AG10803 (cell line): ENCODE measurements around the gene FOXC2.

ENCODE experiments used
- DNase-seq: peaks from one replicate; pipeline ENCODE4 v3.0.0; 2010; ENCODE audit warnings: low read depth
- H3K4me3 ChIP-seq: 2 replicates; pipeline ENCODE4 v1.5.1; 2011; ENCODE audit warnings: mild to moderate bottlenecking, low read length, control low read depth
- CTCF ChIP-seq: conservative IDR thresholded peaks from 2 replicates; pipeline ENCODE4 v1.5.1; 2011; ENCODE audit warnings: mild to moderate bottlenecking, low read length, control low read depth, inconsistent platforms

Gene FOXC2

GRCh38 chr16:86573646-86574508 lies 7.2 kb downstream of the FOXC2 start:
- DNase-seq = no peak
- H3K4me3 ChIP-seq = no peak overlapping the region
- no peak for TF ChIP-seq CTCF

DNA sequence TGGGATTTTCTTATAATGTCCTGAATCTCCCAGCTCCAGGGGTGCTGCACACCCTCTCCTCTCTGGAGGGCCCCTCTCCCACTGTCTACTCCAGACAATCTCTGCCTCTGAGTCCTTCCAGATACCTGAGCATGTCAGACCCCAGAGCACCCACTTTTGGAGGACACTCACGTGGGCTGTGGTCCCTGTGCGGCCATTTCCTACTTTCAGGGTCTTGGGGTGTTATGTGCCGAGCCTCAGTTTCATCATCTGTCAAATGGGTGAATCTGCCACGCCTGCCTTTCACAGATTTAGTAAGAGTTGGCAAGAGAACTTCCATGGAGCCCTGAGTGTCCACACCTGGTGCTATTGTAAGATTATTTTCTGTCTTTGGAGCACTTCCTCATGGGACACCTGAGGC lies 8.0 kb downstream of the FOXC2 start:
- no peak for DNase-seq
- H3K4me3 ChIP-seq = no peak overlapping the region
- no peak for TF ChIP-seq CTCF

DNA sequence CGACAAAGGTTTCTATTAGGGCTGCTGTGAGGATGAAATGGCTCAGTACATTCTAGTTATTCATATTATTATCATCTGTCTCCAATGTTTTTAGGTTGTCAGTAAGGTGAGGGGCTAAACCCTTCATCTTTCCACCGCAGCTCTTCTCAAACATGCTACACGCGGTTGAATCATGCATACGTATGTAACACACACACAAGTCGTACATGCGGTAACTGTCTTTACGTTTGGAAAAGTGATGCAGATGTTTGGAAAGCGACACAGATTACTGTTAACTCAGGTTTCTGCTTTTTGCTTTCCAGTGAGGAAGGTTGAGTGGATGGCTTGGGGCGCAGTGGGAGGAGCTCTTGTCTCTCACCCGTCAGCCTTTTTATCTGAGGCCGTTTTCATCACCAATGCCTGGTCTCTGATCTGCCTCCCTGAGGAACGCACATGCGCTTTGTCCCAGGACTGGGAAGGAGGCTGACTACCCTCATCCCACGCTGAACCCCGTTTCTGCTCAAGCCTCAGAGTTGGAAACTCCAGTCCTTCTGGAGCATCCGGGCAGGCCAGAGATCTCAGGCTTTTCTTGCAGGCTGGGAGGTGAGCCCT lies 8.6 kb downstream of the FOXC2 start:
- H3K4me3 ChIP-seq = peak overlapping the region; percentile 71
- no peak for DNase-seq
- TF ChIP-seq CTCF = no peak

- DNase-seq = peak; percentile 94
- TF ChIP-seq CTCF = peak; percentile 83
- peak overlapping the region; percentile 71 for H3K4me3 ChIP-seq
These were observed 9.3 kb downstream of the FOXC2 start for GRCh38 chr16:86575754-86576557.

GRCh38 chr16:86576591-86577313 lies 10.1 kb downstream of the FOXC2 start:
- no peak for DNase-seq
- no peak for TF ChIP-seq CTCF
- peak overlapping the region; percentile 71 for H3K4me3 ChIP-seq

DNA sequence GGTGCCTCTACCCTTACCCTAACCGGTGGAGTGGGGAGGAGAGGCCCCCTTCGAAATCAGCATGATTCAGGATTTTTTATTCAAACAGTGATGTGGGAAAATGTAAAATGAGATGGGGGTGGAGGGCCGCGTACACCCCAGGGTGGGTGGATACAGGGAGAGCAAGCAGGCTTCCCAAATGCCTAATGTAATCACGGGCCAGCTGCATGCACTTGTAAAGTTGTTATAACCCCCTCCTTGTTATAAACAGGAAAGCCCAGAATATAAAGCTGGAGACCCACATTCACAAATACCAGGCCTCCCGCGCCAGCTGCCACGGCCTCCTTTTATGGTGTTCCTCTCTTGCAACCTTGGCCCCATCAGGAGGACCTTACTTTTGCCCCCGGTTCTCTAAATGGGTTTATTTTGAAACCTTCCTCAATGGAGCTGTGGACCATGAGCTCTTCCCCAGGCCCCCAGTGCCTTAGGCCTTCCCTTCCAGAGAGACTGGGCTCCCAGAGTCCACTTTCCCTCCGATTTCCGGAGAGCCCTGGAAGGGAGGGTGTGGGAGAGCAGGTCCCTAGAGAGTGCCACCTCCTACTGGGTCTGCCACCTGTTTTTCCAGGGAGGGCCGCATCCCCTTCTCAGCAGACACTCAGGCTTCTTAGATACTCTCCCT lies 10.8 kb downstream of the FOXC2 start:
- peak overlapping the region; percentile 71 for H3K4me3 ChIP-seq
- TF ChIP-seq CTCF = no peak
- no peak for DNase-seq
